HG02798 (cell line): ENCODE measurements around the gene RHOT2.
A peak's percentile ranks its signal among the peaks of the same experiment; 100 is the strongest.

Source experiments
- ATAC-seq: cut with Tn5 transposase; IDR thresholded peaks from one replicate; pipeline ENCODE4 v1.9.1; 2021; ENCODE audit warnings: mild to moderate bottlenecking; ENCODE audit not compliant: unreplicated experiment, poor library complexity

RHOT2 gene

DNA sequence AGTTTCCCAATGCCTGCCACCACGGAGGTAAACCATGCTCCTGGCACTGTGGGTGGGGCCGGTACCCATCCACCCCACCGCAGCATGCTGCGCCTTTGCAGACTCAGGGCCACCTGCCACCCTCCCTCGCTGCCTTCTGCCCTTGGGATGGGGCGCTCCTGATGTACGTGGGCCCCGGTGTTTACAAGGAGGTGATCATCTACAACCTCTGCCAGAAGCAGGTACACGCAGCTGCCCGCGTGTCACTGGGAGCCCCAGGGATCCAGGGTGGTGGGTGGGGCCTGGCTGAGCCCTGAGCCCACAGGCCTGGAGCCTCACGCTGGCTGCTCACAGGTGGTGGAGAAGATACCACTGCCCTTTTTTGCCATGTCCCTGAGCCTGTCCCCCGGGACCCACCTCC, 1.4 kb upstream of the RHOT2 start:
- ATAC-seq: no peak

DNA sequence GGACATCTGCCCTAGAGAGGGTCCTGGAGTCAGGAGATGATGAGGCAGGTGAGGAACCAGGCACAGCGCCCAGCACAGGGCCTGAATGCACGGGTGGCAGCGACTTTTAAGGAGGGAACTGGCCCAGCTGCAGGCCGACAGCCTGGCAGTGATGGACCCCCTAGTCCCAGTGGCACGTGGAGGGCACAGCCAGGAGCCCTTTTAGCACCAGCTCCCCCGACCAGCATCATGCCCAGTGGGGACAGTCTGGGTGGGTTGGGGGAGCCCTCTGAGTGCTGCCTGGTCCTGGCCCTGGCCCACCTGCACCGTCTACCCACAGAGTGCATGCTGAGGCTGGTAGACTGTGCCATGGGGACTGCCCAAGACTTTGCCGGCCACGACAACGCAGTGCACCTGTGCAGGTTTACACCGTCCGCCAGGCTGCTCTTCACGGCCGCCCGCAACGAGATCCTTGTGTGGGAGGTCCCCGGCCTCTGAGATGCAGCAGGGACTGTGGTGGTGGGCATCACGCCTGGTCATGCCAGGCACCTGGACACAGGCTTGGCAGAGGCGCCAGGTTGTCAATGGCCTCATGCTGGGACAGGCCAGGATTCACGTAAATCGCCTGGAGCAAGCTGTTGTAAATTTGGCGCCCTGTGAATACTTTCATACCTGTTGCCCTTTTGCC, 686 bp upstream of the RHOT2 start:
- ATAC-seq: no peak

DNA sequence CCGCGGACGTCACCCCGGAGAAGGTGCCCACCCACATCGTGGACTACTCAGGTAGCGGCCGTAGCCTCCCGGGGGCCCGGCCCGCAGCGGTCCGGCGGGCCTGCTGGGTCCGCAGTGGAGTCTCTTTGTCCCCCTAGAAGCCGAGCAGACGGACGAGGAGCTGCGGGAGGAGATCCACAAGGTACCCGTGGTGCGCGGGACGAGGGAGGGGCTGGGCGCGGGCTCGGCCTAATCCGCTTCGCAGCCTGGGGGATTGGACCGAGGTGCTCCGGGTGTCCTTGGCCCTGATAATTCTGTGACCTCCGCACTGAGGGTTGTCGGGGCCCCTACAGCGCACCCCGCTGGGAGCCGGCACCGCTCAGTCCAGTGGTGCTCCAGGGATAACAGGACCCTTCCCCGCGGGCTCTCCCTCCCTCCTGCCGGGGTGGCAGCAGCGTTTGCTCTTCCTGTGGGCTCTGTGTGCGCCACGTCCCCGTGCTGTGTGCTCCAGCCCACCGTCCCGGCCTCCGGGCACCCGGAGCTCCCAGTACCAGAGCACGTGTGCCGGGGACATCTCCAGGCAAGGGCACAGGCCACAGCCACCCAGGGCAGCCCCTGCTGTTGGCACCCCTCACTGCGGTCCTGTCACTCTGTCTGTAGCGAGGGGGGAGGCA, 713 bp downstream of the RHOT2 start:
- ATAC-seq: peak; percentile 15

DNA sequence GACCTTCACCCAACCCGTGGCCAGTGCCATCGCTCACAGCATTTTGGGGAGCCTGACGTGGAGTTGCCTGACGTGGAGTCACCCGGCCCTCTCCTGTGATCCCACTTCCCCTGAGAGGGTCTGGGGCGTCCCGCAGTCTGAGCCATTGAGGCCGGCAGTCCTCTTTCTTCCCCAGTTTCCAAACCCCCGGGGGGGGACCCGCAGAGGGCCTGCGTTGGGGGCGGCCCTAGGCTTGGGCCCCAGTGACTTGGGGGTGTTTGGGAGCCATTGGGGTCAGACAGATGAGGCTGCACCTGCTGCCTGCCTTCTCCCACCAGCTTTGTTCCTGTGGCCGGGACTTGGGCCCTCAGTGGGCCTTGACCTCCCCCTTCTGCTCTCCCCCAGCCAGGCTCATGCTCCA, 1.7 kb downstream of the RHOT2 start:
- ATAC-seq: no peak

DNA sequence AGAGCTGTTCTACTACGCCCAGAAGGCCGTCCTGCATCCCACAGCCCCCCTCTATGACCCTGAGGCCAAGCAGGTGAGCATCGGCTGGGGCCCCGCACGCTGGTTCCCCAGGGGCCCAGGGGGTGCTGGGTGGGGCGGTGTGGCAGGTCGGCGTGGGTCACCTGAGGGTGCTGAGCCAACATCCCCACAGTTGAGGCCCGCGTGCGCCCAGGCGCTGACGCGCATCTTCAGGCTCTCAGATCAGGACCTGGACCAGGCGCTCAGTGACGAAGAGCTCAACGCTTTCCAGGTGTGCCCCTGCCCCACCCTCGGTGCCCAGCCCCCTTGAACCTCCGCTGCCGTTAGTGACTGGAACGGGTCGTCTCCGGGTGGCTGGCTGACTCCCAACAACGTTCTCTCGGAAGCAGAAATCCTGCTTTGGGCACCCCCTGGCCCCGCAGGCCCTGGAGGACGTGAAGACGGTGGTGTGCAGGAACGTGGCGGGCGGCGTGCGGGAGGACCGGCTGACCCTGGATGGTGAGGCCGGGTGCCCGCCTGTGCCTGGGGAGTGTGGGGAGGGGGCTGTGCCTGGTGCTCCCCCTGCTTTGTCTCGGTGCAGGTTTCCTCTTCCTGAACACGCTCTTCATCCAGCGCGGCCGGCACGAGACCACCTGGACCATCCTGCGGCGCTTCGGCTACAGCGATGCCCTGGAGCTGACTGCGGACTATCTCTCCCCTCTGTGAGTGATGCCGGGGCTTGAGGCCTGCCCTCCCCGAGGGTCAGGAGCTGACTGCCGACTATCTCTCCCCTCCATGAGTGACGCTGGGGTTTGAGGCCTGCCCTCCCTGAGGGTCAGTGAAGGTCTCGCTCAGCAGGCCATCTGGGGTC, 2.8 kb downstream of the RHOT2 start:
- no peak for ATAC-seq

DNA sequence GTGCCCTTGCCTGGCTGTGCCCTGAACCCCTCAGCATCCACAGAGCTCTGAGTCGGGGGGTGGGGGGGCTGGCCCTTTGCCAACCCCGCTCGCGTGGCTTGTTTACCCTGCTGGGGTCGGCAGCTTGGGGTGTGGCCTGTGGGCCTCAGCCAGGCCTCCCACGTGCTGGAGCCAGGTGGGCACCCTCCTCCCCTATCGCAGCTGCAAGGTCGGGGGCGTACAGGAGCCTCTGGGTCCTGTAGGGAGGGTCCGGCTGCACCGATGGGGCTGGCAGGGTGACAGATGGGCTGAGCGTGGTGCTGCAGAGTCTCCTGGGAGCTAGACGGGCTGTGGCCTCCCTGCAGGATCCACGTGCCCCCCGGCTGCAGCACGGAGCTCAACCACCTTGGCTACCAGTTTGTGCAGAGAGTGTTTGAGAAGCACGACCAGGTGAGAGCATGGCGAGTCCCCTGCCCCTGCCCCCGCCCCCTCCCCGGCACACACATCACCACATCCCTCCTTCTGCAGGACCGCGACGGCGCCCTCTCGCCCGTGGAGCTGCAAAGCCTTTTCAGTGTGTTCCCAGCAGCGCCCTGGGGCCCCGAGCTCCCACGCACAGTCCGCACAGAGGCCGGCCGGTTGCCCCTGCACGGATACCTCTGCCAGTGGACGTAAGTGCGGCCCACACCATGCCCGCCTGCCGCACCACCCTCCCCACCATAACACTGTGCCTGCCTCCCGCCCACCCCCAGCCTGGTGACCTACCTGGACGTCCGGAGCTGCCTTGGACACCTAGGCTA, 3.6 kb downstream of the RHOT2 start:
- no peak for ATAC-seq

DNA sequence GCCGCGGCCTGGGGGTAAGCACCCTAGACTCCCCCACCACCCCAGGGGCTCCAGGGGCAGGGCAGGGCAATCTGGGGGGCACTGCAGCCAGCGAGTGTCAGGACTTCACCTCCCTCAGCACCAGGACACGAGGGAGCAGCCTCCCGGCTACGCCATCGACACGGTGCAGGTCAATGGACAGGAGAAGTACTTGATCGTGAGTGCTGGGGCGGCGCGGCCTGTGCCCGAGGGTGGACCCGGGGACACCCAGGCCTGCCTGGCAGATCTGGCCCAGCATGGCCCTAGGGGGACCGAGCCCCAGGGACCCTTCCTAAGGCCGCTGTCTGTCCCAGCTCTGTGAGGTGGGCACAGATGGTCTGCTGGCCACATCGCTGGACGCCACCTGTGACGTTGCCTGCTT, 4.4 kb downstream of the RHOT2 start:
- ATAC-seq: no peak

DNA sequence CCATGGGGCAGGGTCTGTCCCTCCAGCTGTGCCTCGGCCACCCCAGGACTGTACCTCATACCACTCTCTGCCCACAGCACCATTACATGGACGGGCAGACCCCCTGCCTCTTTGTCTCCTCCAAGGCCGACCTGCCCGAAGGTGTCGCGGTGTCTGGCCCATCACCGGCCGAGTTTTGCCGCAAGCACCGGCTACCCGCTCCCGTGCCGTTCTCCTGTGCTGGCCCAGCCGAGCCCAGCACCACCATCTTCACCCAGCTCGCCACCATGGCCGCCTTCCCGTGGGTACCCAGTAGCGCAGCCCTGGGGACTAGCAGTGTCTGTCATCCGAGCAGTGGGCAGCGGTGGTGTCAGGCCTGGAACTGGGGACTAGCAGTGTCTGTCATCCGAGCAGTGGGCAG, 4.9 kb downstream of the RHOT2 start:
- no peak for ATAC-seq

DNA sequence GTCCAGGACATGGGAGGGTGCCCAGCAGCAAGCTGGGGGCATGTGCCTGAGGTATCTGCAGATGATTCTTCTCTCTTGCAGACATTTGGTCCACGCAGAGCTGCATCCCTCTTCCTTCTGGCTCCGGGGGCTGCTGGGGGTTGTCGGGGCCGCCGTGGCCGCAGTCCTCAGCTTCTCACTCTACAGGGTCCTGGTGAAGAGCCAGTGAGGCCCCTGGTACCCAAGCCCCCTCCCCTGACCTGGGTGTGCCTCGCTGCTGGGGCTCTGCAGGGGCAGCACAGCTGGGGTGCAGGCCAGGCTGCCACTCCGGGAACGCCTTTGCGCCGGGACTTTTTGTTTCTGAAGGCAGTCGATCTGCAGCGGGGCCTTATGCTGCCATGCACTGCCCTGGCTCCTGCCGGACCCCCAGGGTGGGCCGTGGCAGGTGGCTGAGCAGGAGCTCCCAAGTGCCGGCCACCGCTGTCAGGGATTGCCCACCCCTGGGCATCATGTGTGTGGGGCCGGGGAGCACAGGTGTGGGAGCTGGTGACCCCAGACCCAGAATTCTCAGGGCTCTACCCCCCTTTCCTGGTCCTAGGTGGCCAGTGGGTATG, 5.6 kb downstream of the RHOT2 start:
- no peak for ATAC-seq

DNA sequence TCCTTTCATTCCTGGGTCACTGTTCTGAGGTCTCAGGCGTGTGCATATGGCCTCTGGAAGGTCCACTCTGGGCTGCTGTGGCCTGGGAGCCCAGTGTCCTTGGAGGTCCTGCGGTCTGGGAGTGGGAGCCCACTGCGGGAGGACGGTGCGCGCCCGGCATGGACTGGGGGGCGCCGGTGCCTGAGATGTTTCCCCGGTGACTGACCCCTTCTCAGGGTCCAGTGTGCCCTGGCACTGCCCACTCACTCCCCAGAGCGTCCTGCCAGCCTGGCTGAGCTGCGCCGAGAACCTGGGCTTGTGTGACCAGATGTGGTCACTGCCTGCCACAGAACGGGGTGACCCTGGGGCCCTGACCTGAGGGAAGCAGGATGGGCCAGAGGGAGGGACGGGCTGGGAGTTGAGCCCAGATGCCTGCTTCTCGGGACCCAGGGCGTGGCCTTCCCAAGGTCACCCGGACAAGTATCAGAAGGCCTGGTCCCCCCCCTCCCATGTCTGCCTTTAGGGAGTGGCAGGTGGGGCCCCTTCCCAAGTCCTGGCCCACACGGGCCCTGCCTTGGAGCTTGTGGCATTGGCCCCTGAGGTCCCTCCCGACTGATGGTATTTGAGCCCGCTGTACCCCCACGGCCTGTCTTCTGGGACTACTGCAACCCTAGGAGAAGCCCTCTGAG, 6.4 kb downstream of the RHOT2 start:
- ATAC-seq: no peak

DNA sequence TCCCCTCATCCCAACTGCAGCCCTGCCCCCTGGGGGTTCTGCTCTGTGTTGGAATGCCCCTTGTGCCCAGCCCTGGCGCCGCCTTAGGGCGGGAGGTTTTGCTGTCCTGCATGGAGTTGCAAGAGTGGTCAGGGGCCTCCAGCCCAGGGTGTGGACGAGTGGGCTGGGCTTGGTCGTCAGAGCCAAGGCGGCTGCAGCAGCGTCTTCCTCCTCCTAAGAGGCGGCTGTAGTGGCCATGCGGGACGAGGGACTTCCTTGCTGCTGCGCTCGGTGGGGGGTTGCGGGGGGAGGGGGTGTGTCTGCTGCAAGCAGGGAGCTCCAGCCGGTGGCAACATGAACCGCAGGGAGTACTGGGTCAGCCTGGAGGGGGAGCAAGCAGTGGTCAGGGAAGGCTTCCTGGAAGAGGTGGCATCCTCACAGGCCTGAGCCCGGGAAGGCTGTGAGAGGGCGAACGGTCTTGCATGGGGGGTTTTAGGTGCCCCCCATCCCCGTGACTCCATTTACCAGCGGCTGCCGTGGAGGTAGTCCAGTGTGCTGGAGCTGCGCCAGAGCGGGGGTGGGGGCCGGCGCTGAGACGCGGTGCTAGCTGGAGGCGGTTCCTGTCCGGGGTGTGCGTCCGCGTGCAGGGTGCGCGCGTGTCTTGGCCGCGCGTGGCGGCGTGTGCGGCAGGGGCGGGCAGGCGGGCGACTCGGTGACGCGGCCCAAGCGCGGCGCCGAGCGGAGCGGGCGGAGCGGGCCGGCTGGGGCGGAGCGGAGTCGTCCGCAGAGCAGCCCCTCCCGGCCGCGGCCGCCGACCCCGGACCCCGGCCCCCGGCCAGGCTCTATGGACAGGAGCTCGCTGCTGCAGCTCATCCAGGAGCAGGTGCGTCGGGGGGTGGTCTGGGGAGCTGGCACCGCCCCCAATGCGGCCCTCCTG, 7.3 kb downstream of the RHOT2 start, which contains the start of gene RHBDL1:
RHBDL1 (plus strand) TSS at position 704 of the 916 bp plus-strand sequence; CDS start at position 824, 120 bp downstream.
- no peak for ATAC-seq

DNA sequence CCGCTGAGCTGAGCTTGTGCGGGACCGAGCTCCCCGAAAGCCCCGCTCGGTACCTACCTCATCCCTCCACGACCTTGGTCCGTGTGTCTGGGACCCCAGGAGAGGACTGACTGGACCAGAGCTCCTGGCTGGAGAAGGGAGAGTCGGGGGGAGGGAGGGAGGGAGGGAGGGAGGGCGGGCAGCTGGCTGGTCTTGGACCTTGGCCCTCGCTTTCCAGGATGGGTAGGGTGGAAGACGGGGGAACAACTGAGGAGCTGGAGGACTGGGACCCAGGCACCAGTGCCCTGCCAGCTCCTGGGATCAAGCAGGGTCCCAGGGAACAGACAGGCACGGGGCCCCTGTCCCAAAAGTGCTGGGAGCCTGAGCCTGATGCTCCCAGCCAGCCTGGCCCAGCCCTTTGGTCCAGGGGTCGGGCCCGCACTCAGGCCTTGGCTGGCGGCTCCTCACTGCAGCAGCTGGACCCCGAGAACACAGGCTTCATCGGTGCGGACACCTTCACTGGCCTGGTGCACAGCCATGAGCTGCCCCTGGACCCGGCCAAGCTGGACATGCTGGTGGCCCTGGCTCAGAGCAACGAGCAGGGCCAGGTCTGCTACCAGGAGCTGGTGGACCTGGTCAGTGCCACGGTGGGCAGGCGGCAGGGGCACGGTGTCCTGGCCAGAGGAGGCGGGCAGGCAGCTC, 8.1 kb downstream of the RHOT2 start:
- ATAC-seq: no peak

DNA sequence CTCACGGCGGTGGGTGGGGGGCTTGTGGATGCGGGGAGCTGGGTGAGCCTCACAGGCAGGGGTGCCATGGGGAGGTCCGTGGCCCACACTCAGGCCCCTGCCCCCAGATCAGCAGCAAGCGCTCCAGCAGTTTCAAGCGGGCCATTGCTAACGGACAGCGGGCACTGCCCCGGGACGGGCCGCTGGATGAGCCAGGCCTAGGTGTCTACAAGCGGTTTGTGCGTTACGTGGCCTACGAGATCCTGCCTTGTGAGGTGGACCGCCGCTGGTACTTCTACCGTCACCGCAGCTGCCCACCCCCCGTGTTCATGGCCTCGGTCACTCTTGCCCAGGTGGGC, 8.6 kb downstream of the RHOT2 start:
- no peak for ATAC-seq

DNA sequence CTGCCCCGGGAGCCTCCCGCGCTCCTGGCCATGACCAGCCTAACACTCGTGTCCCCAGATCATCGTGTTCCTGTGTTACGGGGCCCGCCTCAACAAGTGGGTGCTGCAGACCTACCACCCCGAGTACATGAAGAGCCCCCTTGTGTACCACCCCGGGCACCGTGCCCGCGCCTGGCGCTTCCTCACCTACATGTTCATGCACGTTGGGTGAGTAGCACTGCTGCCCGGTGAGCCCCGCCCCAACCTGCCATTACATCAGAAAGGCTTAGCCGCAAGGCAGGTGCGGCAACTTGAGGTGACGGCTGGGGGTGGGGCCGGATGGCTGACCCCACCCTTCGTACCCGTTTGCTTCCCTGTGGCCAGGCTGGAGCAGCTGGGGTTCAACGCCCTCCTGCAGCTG, 9.0 kb downstream of the RHOT2 start:
- no peak for ATAC-seq

DNA sequence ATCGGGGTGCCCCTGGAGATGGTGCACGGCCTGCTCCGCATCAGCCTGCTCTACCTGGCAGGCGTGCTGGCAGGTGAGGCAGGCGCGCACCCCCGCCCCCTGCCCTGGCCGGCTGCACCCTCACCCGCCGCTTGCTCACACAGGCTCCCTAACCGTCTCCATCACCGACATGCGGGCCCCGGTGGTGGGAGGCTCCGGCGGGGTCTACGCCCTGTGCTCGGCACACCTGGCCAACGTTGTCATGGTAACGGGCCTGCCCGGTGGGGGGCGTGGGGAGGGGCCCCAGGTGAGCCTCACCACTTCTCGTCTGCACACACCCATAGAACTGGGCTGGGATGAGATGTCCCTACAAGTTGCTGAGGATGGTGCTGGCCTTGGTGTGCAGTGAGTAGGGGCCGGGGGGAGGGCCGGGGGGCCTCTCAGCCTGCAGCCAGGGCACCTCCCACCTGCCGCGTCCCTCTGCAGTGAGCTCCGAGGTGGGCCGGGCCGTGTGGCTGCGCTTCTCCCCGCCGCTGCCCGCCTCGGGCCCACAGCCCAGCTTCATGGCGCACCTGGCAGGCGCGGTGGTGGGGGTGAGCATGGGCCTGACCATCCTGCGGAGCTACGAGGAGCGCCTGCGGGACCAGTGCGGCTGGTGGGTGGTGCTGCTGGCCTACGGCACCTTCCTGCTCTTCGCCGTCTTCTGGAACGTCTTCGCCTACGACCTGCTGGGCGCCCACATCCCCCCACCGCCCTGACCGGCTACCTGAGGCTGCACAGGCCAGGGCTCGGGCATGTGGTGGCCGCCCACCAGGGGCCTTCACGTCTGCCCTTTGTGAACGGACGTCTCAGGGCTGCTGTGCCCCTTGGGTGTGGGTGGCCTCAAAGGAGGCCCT, 9.6 kb downstream of the RHOT2 start:
- ATAC-seq: no peak

DNA sequence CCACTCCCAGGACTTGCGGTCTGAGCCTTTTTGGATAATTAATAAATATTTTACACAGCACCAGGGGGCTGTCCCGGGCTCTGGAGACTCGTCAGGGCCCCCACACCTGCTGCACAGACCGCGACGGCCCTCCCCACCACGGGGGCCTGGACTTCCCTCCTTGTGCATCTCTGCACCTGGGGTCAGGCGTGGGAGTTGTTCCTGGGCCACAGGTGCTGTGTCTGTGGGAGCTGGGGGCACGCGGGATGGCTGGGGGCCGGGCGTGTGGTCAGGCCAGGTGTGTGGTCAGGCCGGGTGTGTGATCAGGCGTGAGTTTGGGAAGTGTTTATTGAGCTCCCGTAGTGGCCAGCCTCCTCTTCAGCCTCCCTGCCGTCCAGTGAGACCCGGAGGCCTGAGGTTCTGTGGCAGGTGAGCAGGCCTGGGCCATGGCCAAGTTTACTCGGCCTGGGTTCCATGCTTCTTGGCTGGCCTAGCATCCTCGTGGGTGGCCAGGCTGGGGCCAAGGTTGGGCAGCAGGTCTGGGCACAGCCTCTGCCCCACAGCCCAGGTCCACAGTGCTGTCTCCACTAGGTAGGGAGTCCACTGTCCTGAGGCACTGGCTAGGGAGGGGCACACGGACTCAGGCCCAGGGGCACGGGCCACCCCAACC, 10.4 kb downstream of the RHOT2 start:
- ATAC-seq: no peak
